GM19455 (cell line): ENCODE measurements around the gene PEMT.

Experiments used
- ATAC-seq: cut with Tn5 transposase; IDR thresholded peaks from one replicate; pipeline ENCODE4 v1.9.1; 2021; ENCODE audit not compliant: unreplicated experiment

The PEMT gene

GRCh38 chr17:17536702-17537101, 54.8 kb downstream of the PEMT start:
- no peak for ATAC-seq

GRCh38 chr17:17535957-17536356, 55.6 kb downstream of the PEMT start:
- no peak for ATAC-seq

- ATAC-seq, result no peak
Observed at GRCh38 chr17:17533901-17534441, 57.5 kb downstream of the PEMT start.

- no peak for ATAC-seq
Observed at GRCh38 chr17:17532991-17533390, 58.5 kb downstream of the PEMT start.

GRCh38 chr17:17531156-17531555, 60.4 kb downstream of the PEMT start:
- no peak for ATAC-seq

GRCh38 chr17:17528696-17529652, 62.5 kb downstream of the PEMT start:
- ATAC-seq, result no peak

GRCh38 chr17:17527956-17528500, 63.5 kb downstream of the PEMT start:
- no peak for ATAC-seq

- ATAC-seq, result no peak
Observed at GRCh38 chr17:17527534-17527933, 64.0 kb downstream of the PEMT start.

- no peak for ATAC-seq
Observed at GRCh38 chr17:17526369-17526768, 65.1 kb downstream of the PEMT start.

GRCh38 chr17:17525956-17526355, 65.6 kb downstream of the PEMT start:
- ATAC-seq, result no peak

GRCh38 chr17:17525311-17525710, 66.2 kb downstream of the PEMT start:
- ATAC-seq, result no peak

GRCh38 chr17:17523731-17524490, 67.6 kb downstream of the PEMT start:
- no peak for ATAC-seq

- ATAC-seq, result no peak
Observed at GRCh38 chr17:17523001-17523730, 68.3 kb downstream of the PEMT start.

GRCh38 chr17:17520599-17521232, 70.8 kb downstream of the PEMT start:
- no peak for ATAC-seq

- ATAC-seq, result no peak
Observed at GRCh38 chr17:17519886-17520285, 71.6 kb downstream of the PEMT start.

- ATAC-seq, result no peak
Observed at GRCh38 chr17:17518951-17519350, 72.6 kb downstream of the PEMT start.

GRCh38 chr17:17518014-17518413, 73.5 kb downstream of the PEMT start:
- no peak for ATAC-seq

- no peak for ATAC-seq
Observed at GRCh38 chr17:17516941-17517720, 74.4 kb downstream of the PEMT start.
